H9 (cell line): ENCODE measurements around the gene NTRK2. TPM values are rescaled to one million over a fixed set of nuclear protein-coding genes. Genes with fewer than 3 reads are reported as not detected.

Experiments
- DNase-seq: peaks from one replicate; pipeline ENCODE4 v3.0.0-alpha.2; 2017
- H2AFZ ChIP-seq: one replicate; pipeline ENCODE4 v1.6.1; 2013; ENCODE audit warnings: mild to moderate bottlenecking, low read length, control low read depth, moderate library complexity
- H2AK5ac ChIP-seq: 2 replicates; pipeline ENCODE4 v1.6.1; 2013; ENCODE audit warnings: low read length, control low read depth, mixed read lengths; ENCODE audit not compliant: insufficient read length
- H2BK120ac ChIP-seq: one replicate; pipeline ENCODE4 v1.6.1; 2013; ENCODE audit warnings: low read depth, mild to moderate bottlenecking, low read length, control low read depth, inconsistent platforms; ENCODE audit not compliant: poor library complexity, severe bottlenecking
- H2BK12ac ChIP-seq: 2 replicates; pipeline ENCODE4 v1.6.1; 2013; ENCODE audit warnings: low read length, control low read depth, mixed read lengths, low read depth; ENCODE audit not compliant: insufficient read length
- H2BK15ac ChIP-seq: 2 replicates; pipeline ENCODE4 v1.6.1; 2013; ENCODE audit warnings: low read depth, low read length, control low read depth
- H2BK20ac ChIP-seq: one replicate; pipeline ENCODE4 v1.6.1; 2013; ENCODE audit warnings: low read depth, mild to moderate bottlenecking, low read length, control low read depth, inconsistent platforms; ENCODE audit not compliant: poor library complexity, severe bottlenecking
- H2BK5ac ChIP-seq: 2 replicates; pipeline ENCODE4 v1.6.1; 2013; ENCODE audit warnings: low read length, control low read depth, mixed read lengths; ENCODE audit not compliant: insufficient read length
- H3K14ac ChIP-seq: 2 replicates; pipeline ENCODE4 v1.6.1; 2013; ENCODE audit warnings: low read length, control low read depth; ENCODE audit not compliant: insufficient read depth
- H3K18ac ChIP-seq: 2 replicates; pipeline ENCODE4 v1.6.1; 2013; ENCODE audit warnings: low read depth, mild to moderate bottlenecking, mixed read lengths, low read length, control low read depth; ENCODE audit not compliant: insufficient read length
- H3K23ac ChIP-seq: 2 replicates; pipeline ENCODE4 v1.6.1; 2013; ENCODE audit warnings: low read length, control low read depth, mixed read lengths, low read depth; ENCODE audit not compliant: insufficient read length
- H3K23me2 ChIP-seq: 2 replicates; pipeline ENCODE4 v1.6.1; 2013; ENCODE audit warnings: low read depth, mild to moderate bottlenecking, mixed read lengths, low read length, control low read depth; ENCODE audit not compliant: insufficient read length, poor library complexity, severe bottlenecking
- H3K27ac ChIP-seq: 2 replicates; pipeline ENCODE4 v1.5.1; 2013; ENCODE audit warnings: low read length, control low read depth, mixed read lengths, low read depth; ENCODE audit not compliant: insufficient read length
- H3K27me3 ChIP-seq: 2 replicates; pipeline ENCODE4 v1.6.1; 2013; ENCODE audit warnings: low read length, control low read depth, inconsistent platforms; ENCODE audit not compliant: insufficient read depth
- H3K4ac ChIP-seq: 2 replicates; pipeline ENCODE4 v1.6.1; 2013; ENCODE audit warnings: low read depth, mild to moderate bottlenecking, control low read depth, inconsistent platforms, low read length, moderate library complexity
- H3K4me1 ChIP-seq: 2 replicates; pipeline ENCODE4 v1.6.1; 2013; ENCODE audit warnings: low read length, control low read depth, inconsistent platforms; ENCODE audit not compliant: insufficient read depth
- H3K4me2 ChIP-seq: 2 replicates; pipeline ENCODE4 v1.6.1; 2013; ENCODE audit warnings: low read length, control low read depth, mixed read lengths; ENCODE audit not compliant: insufficient read length, insufficient read depth
- H3K56ac ChIP-seq: 2 replicates; pipeline ENCODE4 v1.6.1; 2013; ENCODE audit warnings: low read depth, mild to moderate bottlenecking, mixed read lengths, low read length, control low read depth; ENCODE audit not compliant: insufficient read length
- H3K79me1 ChIP-seq: 2 replicates; pipeline ENCODE4 v1.6.1; 2013; ENCODE audit warnings: low read depth, mild to moderate bottlenecking, moderate library complexity, low read length, control low read depth, inconsistent platforms; ENCODE audit not compliant: insufficient read depth, poor library complexity, severe bottlenecking
- H3K79me2 ChIP-seq: 2 replicates; pipeline ENCODE4 v1.6.1; 2013; ENCODE audit warnings: low read length, control low read depth, inconsistent platforms; ENCODE audit not compliant: insufficient read depth
- H3K9ac ChIP-seq: 2 replicates; pipeline ENCODE4 v1.6.1; 2013; ENCODE audit warnings: low read length, control low read depth, mixed read lengths; ENCODE audit not compliant: insufficient read length; ENCODE audit errors: extremely low read depth
- H3K9me3 ChIP-seq: one replicate; pipeline ENCODE4 v1.6.1; 2013; ENCODE audit warnings: low read depth, low read length, inconsistent platforms; ENCODE audit not compliant: control insufficient read depth
- H3T11ph ChIP-seq: one replicate; pipeline ENCODE4 v1.6.1; 2013; ENCODE audit warnings: mild to moderate bottlenecking, low read length, control low read depth, inconsistent platforms
- H4K20me1 ChIP-seq: one replicate; pipeline ENCODE4 v1.6.1; 2013; ENCODE audit not compliant: control insufficient read depth, insufficient read length, insufficient read depth
- H4K5ac ChIP-seq: 2 replicates; pipeline ENCODE4 v1.6.1; 2013; ENCODE audit warnings: low read depth, mild to moderate bottlenecking, mixed read lengths, low read length, control low read depth; ENCODE audit not compliant: insufficient read length
- H4K8ac ChIP-seq: replicated peaks from 2 replicates; pipeline ENCODE4 v1.6.1; 2013; ENCODE audit warnings: low read length, control low read depth, mixed read lengths, low read depth; ENCODE audit not compliant: insufficient read length
- H4K91ac ChIP-seq: 2 replicates; pipeline ENCODE4 v1.6.1; 2013; ENCODE audit warnings: low read depth, mild to moderate bottlenecking, moderate library complexity, mixed read lengths, low read length, control low read depth; ENCODE audit not compliant: insufficient read length
- H3K27ac Mint-ChIP-seq, 3 experiments: 2 replicates in 2 of 3; 3 replicates in 1 of 3; pipeline ENCODE4 v1.8.0; 2020 to 2021; ENCODE audit warnings: mixed read lengths in 3 of 3, mild to moderate bottlenecking in 1 of 3, moderate library complexity in 1 of 3
- H3K27me3 Mint-ChIP-seq: 2 replicates; pipeline ENCODE4 v1.8.0; 2021; ENCODE audit warnings: low read depth, mild to moderate bottlenecking, moderate library complexity, mixed read lengths
- H3K36me3 Mint-ChIP-seq, 3 experiments: 2 replicates in 2 of 3; 3 replicates in 1 of 3; pipeline ENCODE4 v1.8.0; 2020 to 2021; ENCODE audit warnings: low read depth in 3 of 3, mixed read lengths in 3 of 3; ENCODE audit not compliant: insufficient read depth in 1 of 3
- H3K4me1 Mint-ChIP-seq, 2 experiments: 2 replicates each; pipeline ENCODE4 v1.8.0; 2020; ENCODE audit warnings: mixed read lengths in 2 of 2
- H3K4me3 Mint-ChIP-seq, 2 experiments: 2 replicates in 1 of 2; 3 replicates in 1 of 2; pipeline ENCODE4 v1.8.0; 2020 to 2021; ENCODE audit warnings: mild to moderate bottlenecking in 2 of 2, mixed read lengths in 2 of 2, moderate library complexity in 1 of 2
- H3K9me3 Mint-ChIP-seq, 2 experiments: 2 replicates in 1 of 2; 3 replicates in 1 of 2; pipeline ENCODE4 v1.8.0; 2020; ENCODE audit warnings: mild to moderate bottlenecking in 2 of 2, mixed read lengths in 2 of 2, moderate library complexity in 1 of 2
- total RNA-seq: library from RNA; stranded (reverse); gene quantifications from 2 replicates; pipeline ENCODE4 v1.2.1, GENCODE V29; 2021
- TF ChIP-seq, protein P1 (sequence below): fragments of 200-600 bp; sonication (generic); conservative IDR thresholded peaks from 3 replicates; pipeline ENCODE4 v1.8.0; 2021; ENCODE audit warnings: antibody characterized with exemption, mild to moderate bottlenecking

NTRK2 gene
- total RNA-seq, 1 experiment from 2014 or later = 0.02 TPM

GRCh38 chr9:84808416-84808815 lies 138.9 kb downstream of the NTRK2 start:
- no peaks in the 10 kb centered on the region for H4K20me1 ChIP-seq
- TF ChIP-seq, protein P1, sequence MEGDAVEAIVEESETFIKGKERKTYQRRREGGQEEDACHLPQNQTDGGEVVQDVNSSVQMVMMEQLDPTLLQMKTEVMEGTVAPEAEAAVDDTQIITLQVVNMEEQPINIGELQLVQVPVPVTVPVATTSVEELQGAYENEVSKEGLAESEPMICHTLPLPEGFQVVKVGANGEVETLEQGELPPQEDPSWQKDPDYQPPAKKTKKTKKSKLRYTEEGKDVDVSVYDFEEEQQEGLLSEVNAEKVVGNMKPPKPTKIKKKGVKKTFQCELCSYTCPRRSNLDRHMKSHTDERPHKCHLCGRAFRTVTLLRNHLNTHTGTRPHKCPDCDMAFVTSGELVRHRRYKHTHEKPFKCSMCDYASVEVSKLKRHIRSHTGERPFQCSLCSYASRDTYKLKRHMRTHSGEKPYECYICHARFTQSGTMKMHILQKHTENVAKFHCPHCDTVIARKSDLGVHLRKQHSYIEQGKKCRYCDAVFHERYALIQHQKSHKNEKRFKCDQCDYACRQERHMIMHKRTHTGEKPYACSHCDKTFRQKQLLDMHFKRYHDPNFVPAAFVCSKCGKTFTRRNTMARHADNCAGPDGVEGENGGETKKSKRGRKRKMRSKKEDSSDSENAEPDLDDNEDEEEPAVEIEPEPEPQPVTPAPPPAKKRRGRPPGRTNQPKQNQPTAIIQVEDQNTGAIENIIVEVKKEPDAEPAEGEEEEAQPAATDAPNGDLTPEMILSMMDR = no peak
- H4K91ac ChIP-seq = no peak overlapping the region
- H3K4me1 ChIP-seq = no peaks in the 10 kb centered on the region; the same call in 1 of the 2 replicates
- H3K27ac Mint-ChIP-seq = no peak overlapping the region
- H3K79me1 ChIP-seq = no peaks in the 10 kb centered on the region
- no peak overlapping the region for H4K8ac ChIP-seq
- peaks cover 28 to 29% of the 10 kb centered on the region in 2 experiments for H3K4me1 Mint-ChIP-seq
- H2BK20ac ChIP-seq = no peak overlapping the region
- H3K4me3 Mint-ChIP-seq = no peak overlapping the region
- H3K27me3 ChIP-seq = no peaks in the 10 kb centered on the region
- H2BK12ac ChIP-seq = no peak overlapping the region
- no peak overlapping the region for H3K4ac ChIP-seq
- H3K27ac ChIP-seq = no peak overlapping the region
- H3K23me2 ChIP-seq = no peaks in the 10 kb centered on the region
- H2BK5ac ChIP-seq = no peak overlapping the region
- H3K36me3 Mint-ChIP-seq = no peaks in the 10 kb centered on the region
- H3K14ac ChIP-seq = no peak overlapping the region
- H3K9me3 ChIP-seq = no peaks in the 10 kb centered on the region
- H3K9ac ChIP-seq = no peak overlapping the region
- H3K9me3 Mint-ChIP-seq = no peaks in the 10 kb centered on the region
- no peak overlapping the region for H3K4me2 ChIP-seq
- no peak overlapping the region for H3K18ac ChIP-seq
- no peak overlapping the region for H3T11ph ChIP-seq
- no peak overlapping the region for H2AK5ac ChIP-seq
- DNase-seq = no peak
- H2BK120ac ChIP-seq = no peak overlapping the region
- no peak overlapping the region for H4K5ac ChIP-seq
- H3K23ac ChIP-seq = no peak overlapping the region
- no peak overlapping the region for H3K56ac ChIP-seq
- H3K79me2 ChIP-seq = no peaks in the 10 kb centered on the region
- H2BK15ac ChIP-seq = no peak overlapping the region
- no peak overlapping the region for H2AFZ ChIP-seq
- no peaks in the 10 kb centered on the region for H3K27me3 Mint-ChIP-seq
